Measurements from ENCODE around the gene SNX7. TPM values are rescaled to one million over a fixed set of nuclear protein-coding genes. Genes with fewer than 3 reads are reported as not detected.

Gene SNX7
- total and polyA plus RNA-seq, 2 donors (not counting 3 experiments of a cell fraction or from before 2014, with no cell fraction given): 22.4 to 37.9 TPM

DNA sequence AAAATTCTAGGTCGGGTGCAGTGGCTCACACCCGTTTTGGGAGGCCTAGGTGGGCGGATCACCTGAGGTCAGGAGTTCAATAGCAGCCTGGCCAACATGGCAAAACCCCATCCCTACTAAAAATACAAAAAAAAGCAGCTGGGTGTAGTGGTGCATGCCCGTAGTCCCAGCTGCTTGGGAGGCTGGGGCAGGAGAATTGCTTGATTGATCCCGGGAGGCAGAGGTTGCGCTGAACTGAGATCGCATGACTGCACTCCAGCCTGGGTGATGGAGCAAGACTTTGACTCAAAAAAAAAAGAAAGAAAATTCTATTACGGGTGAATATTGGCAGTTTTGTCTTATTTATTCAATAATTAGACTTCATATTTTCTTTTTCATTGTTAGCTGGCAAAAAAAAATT, 62.1 kb downstream of the SNX7 start:
- H3K9me3 ChIP-seq (replicated peaks; ENCODE audit: control insufficient read depth, insufficient read depth, low read length): no peaks in the 10 kb centered on the region
- CTCF ChIA-PET: no interaction called here
- DNase-seq (ENCODE audit: low read depth, low spot score): no peak
- no peak overlapping the region for H3K4me3 ChIP-seq (replicated peaks in 1 of 3; ENCODE audit: insufficient read depth in 1 of 3, low read depth in 1 of 3, low read length in 3 of 3)
- H4K20me1 ChIP-seq (replicated peaks; ENCODE audit: control insufficient read depth, extremely low read depth, insufficient read depth, low read length): peaks cover 4% of the 10 kb centered on the region
- FAIRE-seq: no peak
- no peaks in the 10 kb centered on the region for H3K4me1 ChIP-seq (ENCODE audit: control insufficient read depth, extremely low read depth, insufficient read depth, low read length)
- no peak overlapping the region for H3K4me2 ChIP-seq (ENCODE audit: insufficient read depth, low read length)
- H2AFZ ChIP-seq (ENCODE audit: low read depth, low read length): no peak overlapping the region
- no peaks in the 10 kb centered on the region for H3K79me2 ChIP-seq (ENCODE audit: control insufficient read depth, insufficient read depth, low read length)
- H3K9me1 ChIP-seq (replicated peaks; ENCODE audit: control insufficient read depth, extremely low read depth, insufficient read depth, low read length): no peaks in the 10 kb centered on the region
- H3K27me3 ChIP-seq (ENCODE audit: control insufficient read depth in 2 of 2, insufficient read depth in 2 of 2, low read length in 2 of 2): no peaks in the 10 kb centered on the region
- no peak overlapping the region for H3K27ac ChIP-seq (ENCODE audit: insufficient read depth, low read depth, low read length)
- H3K36me3 ChIP-seq (ENCODE audit: control insufficient read depth in 2 of 2, extremely low read depth in 1 of 2, insufficient read depth in 2 of 2, low read length in 2 of 2): no peaks in the 10 kb centered on the region
- no TSS peak for BruUV-seq (replicated peaks)
- no peak overlapping the region for H3K9ac ChIP-seq (replicated peaks; ENCODE audit: extremely low read depth, insufficient read depth, low read length)
- no peak for TF ChIP-seq FOS (IDR thresholded peaks at IDR 0.05; ENCODE audit: borderline replicate concordance, insufficient read depth, low read length)
- TF ChIP-seq, protein P1, sequence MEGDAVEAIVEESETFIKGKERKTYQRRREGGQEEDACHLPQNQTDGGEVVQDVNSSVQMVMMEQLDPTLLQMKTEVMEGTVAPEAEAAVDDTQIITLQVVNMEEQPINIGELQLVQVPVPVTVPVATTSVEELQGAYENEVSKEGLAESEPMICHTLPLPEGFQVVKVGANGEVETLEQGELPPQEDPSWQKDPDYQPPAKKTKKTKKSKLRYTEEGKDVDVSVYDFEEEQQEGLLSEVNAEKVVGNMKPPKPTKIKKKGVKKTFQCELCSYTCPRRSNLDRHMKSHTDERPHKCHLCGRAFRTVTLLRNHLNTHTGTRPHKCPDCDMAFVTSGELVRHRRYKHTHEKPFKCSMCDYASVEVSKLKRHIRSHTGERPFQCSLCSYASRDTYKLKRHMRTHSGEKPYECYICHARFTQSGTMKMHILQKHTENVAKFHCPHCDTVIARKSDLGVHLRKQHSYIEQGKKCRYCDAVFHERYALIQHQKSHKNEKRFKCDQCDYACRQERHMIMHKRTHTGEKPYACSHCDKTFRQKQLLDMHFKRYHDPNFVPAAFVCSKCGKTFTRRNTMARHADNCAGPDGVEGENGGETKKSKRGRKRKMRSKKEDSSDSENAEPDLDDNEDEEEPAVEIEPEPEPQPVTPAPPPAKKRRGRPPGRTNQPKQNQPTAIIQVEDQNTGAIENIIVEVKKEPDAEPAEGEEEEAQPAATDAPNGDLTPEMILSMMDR (IDR thresholded peaks at IDR 0.05; ENCODE audit: extremely low read depth in 1 of 2, insufficient read depth in 1 of 2, low read depth in 1 of 2, low read length in 2 of 2): no peak
- TF ChIP-seq, protein P2, sequence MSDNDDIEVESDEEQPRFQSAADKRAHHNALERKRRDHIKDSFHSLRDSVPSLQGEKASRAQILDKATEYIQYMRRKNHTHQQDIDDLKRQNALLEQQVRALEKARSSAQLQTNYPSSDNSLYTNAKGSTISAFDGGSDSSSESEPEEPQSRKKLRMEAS (IDR thresholded peaks at IDR 0.05; ENCODE audit: insufficient read depth, insufficient read length): no peak
- TF ChIP-seq GATA2 (IDR thresholded peaks at IDR 0.05; ENCODE audit: insufficient read depth, insufficient read length, low read depth, low read length): no peak
- no peak for TF ChIP-seq POLR2AphosphoS5 (IDR thresholded peaks at IDR 0.05; ENCODE audit: insufficient read depth, low read depth, low read length)
- no peak for TF ChIP-seq POLR2A (IDR thresholded peaks at IDR 0.05; ENCODE audit: low read depth, low read length)
- TF ChIP-seq JUN (IDR thresholded peaks at IDR 0.05; ENCODE audit: borderline replicate concordance, insufficient read depth, insufficient read length, low read depth): no peak
- no peak for TF ChIP-seq EZH2 (IDR thresholded peaks at IDR 0.05; ENCODE audit: borderline replicate concordance, low read depth, low read length, severe bottlenecking)
- no peak for TF ChIP-seq MYC (IDR thresholded peaks at IDR 0.05; ENCODE audit: low read depth, low read length)
- intact Hi-C loops (cut with micrococcal nuclease): no loop called here
- POLR2A ChIA-PET: no interaction called here
- dilution Hi-C loops (cut with MboI; ENCODE audit: extremely low pct_ligation_motif_present, low sequenced_read_pairs): no loop called here
